K562 (cell line): ENCODE results near the gene NUFIP1. TPM values are rescaled to one million over a fixed set of nuclear protein-coding genes. Genes with fewer than 3 reads are reported as not detected.

Source experiments
- BHLHE40 ChIP-seq: IDR thresholded peaks from 2 replicates; pipeline ENCODE4 v1.6.1; 2011; ENCODE audit warnings: low read length, improper control_type of control experiment
- BMI1 ChIP-seq: fragments of 150-350 bp; IDR thresholded peaks from 2 replicates; pipeline ENCODE4 v1.6.1; 2014; ENCODE audit warnings: low read length
- COPS2 ChIP-seq: fragments of 450-650 bp; conservative IDR thresholded peaks from 2 replicates; pipeline ENCODE4 v1.6.1; 2016; ENCODE audit warnings: mild to moderate bottlenecking, moderate library complexity
- MAFK ChIP-seq: IDR thresholded peaks from 2 replicates; pipeline ENCODE4 v1.6.1; 2011; ENCODE audit warnings: low read length, improper control_type of control experiment
- PCBP1 ChIP-seq: fragments of 200-400 bp; formaldehyde crosslinking; IDR thresholded peaks from 2 replicates; pipeline ENCODE4 v1.6.1; 2018; ENCODE audit warnings: mild to moderate bottlenecking, low read depth, low read length; ENCODE audit not compliant: poor library complexity, severe bottlenecking
- RBM17 ChIP-seq: fragments of 200-400 bp; formaldehyde crosslinking; IDR thresholded peaks from 2 replicates; pipeline ENCODE4 v1.6.1; 2017; ENCODE audit warnings: low read depth, mild to moderate bottlenecking, low read length, borderline replicate concordance
- RUNX1 ChIP-seq: sonication (generic); IDR thresholded peaks from 2 replicates; pipeline ENCODE4 v1.6.1; 2016; ENCODE audit warnings: antibody characterized with exemption, low read depth
- SMARCA4 ChIP-seq: fragments of 450-650 bp; IDR thresholded peaks from 2 replicates; pipeline ENCODE4 v1.6.1; 2016
- SPI1 ChIP-seq: IDR thresholded peaks from 2 replicates; pipeline ENCODE4 v1.6.1; 2011; ENCODE audit warnings: low read depth, low read length, control low read depth, borderline replicate concordance
- SRF ChIP-seq, 2 experiments: fragments of 250-450, 450-650 bp in 1 of 2; sonication (Bioruptor Pico) in 1 of 2; sonication (generic) in 1 of 2; formaldehyde crosslinking; IDR thresholded peaks; 2 replicates each; pipeline versions ENCODE4 v1.5.0 to v1.5.1; 2020 to 2022; ENCODE audit warnings: mild to moderate bottlenecking in 1 of 2, missing genetic modification reagents in 1 of 2
- ZKSCAN3 ChIP-seq: fragments of 250-450 bp; sonication (Bioruptor Pico); IDR thresholded peaks from 2 replicates; pipeline ENCODE4 v1.4.0; 2020
- ZNF121 ChIP-seq: sonication (generic); formaldehyde crosslinking; conservative IDR thresholded peaks from 2 replicates; pipeline ENCODE4 v1.8.0; 2022; ENCODE audit warnings: missing genetic modification reagents
- polyA plus RNA-seq, 8 experiments: library from polyadenylated mRNA; depleted of rRNA in 4 of 8; stranded (reverse) in 5 of 8; unstranded in 3 of 8; fragments of >200 nt; fragmentation: Nextera tagmentation in 2 of 8; fragmentation: Illumina TruSeq in 1 of 8; extraction: Ambion mirVana in 2 of 8; extraction: Trizol in 1 of 8; gene quantifications; 2 replicates each; pipeline versions ENCODE4 v1.2.1 to v1.2.3, GENCODE V29; 2011 to 2014; ENCODE audit warnings: inconsistent platforms in 1 of 8, missing spikeins in 1 of 8
- total RNA-seq, 7 experiments: library from RNA; depleted of rRNA in 6 of 7; stranded (reverse); fragments of >200 nt in 6 of 7; fragmentation: Illumina TruSeq in 2 of 7; extraction: Trizol in 2 of 7; gene quantifications; 2 replicates each; pipeline versions ENCODE4 v1.2.1 to v1.2.3, GENCODE V29; 2011 to 2021; ENCODE audit warnings: low replicate concordance in 1 of 7
- TF ChIP-seq, protein P1 (sequence below): fragments of 450-650 bp; formaldehyde crosslinking; IDR thresholded peaks from 2 replicates; pipeline ENCODE4 v1.4.0; 2022; ENCODE audit warnings: mild to moderate bottlenecking, moderate library complexity
- TF ChIP-seq, protein P2 (sequence below): fragments of 450-650 bp; formaldehyde crosslinking; conservative IDR thresholded peaks from 2 replicates; pipeline ENCODE4 v1.4.0; 2022; ENCODE audit warnings: mild to moderate bottlenecking, missing genetic modification characterization
- TF ChIP-seq, protein P3 (sequence below): fragments of 250-450 bp; sonication (Bioruptor Pico); IDR thresholded peaks from 2 replicates; pipeline ENCODE4 v1.4.0; 2020
- TF ChIP-seq, protein P4 (sequence below): fragments of 250-450 bp; sonication (Bioruptor Pico); IDR thresholded peaks from 2 replicates; pipeline ENCODE4 v1.8.0; 2021; ENCODE audit warnings: moderate library complexity, mild to moderate bottlenecking, inconsistent platforms
- TF ChIP-seq, protein P5 (sequence below), 2 experiments: fragments of 450-650 bp; IDR thresholded peaks; 2 replicates each; pipeline ENCODE4 v1.6.1; 2018; ENCODE audit warnings: mild to moderate bottlenecking in 2 of 2, low read depth in 1 of 2; ENCODE audit not compliant: partially characterized antibody in 2 of 2

Gene NUFIP1
- total and polyA plus RNA-seq, 9 of the 15 experiments (the other 6 are each of a cell fraction or from before 2014, with no cell fraction given), result 2.6 to 9.7 (median 4.1) TPM

DNA sequence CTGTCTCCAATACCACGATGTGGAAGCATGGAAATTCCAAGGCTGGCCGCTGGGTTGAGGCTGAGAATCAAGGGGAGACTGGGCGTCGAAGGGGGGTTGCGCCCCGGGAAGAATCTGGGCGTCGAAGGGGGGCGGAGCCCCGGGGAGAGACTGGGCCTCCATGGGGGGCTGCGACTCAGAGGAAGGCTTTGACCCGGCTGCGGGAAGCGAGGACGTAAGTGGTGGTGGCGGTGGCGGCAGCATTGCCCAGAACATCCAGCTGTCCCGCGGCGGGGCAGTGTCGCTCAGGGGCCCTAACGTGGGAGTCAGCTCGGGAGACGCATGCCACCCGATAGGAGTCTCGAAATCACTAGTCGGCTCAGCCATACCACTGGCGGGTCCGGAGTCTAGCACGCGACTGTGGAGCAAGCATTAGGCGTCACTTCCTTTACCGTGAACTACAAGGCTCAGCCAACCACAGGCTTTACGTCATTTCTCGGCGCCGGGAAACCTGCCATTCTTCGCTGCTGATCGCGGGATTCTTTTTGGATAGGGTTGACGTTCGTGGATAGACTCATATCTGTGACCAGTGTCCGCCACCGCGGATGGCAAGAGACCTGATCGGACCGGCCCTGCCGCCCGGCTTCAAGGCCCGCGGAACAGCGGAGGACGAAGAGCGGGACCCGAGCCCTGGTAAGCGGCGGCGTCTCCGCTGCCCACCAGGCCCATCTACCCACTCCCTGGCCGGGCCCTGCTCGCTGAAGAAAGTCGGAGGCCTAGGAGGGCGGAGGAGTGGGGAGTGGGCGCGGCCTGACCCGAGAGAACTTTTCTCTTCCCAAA lies at the start of gene NUFIP1, which contains the start of gene GPALPP1 (continued):
- TF ChIP-seq BMI1, result no peak
- TF ChIP-seq PCBP1, result no peak
- TF ChIP-seq COPS2, result no peak
- peak; percentile 97 for TF ChIP-seq BHLHE40
- TF ChIP-seq RBM17, result no peak
- TF ChIP-seq, protein P1, sequence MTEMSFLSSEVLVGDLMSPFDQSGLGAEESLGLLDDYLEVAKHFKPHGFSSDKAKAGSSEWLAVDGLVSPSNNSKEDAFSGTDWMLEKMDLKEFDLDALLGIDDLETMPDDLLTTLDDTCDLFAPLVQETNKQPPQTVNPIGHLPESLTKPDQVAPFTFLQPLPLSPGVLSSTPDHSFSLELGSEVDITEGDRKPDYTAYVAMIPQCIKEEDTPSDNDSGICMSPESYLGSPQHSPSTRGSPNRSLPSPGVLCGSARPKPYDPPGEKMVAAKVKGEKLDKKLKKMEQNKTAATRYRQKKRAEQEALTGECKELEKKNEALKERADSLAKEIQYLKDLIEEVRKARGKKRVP (CRISPR knock-in tag), result no peak
- no peak for TF ChIP-seq ZKSCAN3 (CRISPR knock-in tag)
- TF ChIP-seq, protein P2, sequence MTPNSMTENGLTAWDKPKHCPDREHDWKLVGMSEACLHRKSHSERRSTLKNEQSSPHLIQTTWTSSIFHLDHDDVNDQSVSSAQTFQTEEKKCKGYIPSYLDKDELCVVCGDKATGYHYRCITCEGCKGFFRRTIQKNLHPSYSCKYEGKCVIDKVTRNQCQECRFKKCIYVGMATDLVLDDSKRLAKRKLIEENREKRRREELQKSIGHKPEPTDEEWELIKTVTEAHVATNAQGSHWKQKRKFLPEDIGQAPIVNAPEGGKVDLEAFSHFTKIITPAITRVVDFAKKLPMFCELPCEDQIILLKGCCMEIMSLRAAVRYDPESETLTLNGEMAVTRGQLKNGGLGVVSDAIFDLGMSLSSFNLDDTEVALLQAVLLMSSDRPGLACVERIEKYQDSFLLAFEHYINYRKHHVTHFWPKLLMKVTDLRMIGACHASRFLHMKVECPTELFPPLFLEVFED (CRISPR knock-in tag), result no peak
- no peak for TF ChIP-seq MAFK
- no peak for TF ChIP-seq ZNF121 (CRISPR knock-in tag)
- TF ChIP-seq RUNX1, result no peak
- TF ChIP-seq SPI1, result no peak
- TF ChIP-seq, protein P3, sequence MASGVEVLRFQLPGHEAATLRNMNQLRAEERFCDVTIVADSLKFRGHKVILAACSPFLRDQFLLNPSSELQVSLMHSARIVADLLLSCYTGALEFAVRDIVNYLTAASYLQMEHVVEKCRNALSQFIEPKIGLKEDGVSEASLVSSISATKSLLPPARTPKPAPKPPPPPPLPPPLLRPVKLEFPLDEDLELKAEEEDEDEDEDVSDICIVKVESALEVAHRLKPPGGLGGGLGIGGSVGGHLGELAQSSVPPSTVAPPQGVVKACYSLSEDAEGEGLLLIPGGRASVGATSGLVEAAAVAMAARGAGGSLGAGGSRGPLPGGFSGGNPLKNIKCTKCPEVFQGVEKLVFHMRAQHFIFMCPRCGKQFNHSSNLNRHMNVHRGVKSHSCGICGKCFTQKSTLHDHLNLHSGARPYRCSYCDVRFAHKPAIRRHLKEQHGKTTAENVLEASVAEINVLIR, result peak; percentile 95
- no peak for TF ChIP-seq SRF (CRISPR knock-in tag; IDR thresholded peaks at IDR 0.05)
- TF ChIP-seq, protein P4, sequence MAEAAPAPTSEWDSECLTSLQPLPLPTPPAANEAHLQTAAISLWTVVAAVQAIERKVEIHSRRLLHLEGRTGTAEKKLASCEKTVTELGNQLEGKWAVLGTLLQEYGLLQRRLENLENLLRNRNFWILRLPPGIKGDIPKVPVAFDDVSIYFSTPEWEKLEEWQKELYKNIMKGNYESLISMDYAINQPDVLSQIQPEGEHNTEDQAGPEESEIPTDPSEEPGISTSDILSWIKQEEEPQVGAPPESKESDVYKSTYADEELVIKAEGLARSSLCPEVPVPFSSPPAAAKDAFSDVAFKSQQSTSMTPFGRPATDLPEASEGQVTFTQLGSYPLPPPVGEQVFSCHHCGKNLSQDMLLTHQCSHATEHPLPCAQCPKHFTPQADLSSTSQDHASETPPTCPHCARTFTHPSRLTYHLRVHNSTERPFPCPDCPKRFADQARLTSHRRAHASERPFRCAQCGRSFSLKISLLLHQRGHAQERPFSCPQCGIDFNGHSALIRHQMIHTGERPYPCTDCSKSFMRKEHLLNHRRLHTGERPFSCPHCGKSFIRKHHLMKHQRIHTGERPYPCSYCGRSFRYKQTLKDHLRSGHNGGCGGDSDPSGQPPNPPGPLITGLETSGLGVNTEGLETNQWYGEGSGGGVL, result no peak
- TF ChIP-seq, protein P5, sequence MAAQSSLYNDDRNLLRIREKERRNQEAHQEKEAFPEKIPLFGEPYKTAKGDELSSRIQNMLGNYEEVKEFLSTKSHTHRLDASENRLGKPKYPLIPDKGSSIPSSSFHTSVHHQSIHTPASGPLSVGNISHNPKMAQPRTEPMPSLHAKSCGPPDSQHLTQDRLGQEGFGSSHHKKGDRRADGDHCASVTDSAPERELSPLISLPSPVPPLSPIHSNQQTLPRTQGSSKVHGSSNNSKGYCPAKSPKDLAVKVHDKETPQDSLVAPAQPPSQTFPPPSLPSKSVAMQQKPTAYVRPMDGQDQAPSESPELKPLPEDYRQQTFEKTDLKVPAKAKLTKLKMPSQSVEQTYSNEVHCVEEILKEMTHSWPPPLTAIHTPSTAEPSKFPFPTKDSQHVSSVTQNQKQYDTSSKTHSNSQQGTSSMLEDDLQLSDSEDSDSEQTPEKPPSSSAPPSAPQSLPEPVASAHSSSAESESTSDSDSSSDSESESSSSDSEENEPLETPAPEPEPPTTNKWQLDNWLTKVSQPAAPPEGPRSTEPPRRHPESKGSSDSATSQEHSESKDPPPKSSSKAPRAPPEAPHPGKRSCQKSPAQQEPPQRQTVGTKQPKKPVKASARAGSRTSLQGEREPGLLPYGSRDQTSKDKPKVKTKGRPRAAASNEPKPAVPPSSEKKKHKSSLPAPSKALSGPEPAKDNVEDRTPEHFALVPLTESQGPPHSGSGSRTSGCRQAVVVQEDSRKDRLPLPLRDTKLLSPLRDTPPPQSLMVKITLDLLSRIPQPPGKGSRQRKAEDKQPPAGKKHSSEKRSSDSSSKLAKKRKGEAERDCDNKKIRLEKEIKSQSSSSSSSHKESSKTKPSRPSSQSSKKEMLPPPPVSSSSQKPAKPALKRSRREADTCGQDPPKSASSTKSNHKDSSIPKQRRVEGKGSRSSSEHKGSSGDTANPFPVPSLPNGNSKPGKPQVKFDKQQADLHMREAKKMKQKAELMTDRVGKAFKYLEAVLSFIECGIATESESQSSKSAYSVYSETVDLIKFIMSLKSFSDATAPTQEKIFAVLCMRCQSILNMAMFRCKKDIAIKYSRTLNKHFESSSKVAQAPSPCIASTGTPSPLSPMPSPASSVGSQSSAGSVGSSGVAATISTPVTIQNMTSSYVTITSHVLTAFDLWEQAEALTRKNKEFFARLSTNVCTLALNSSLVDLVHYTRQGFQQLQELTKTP (IDR thresholded peaks at IDR 0.05; ENCODE audit: low read depth in 1 of 2, partially characterized antibody in 2 of 2), result no peak
- no peak for TF ChIP-seq SMARCA4
